ENCODE data around the gene PRPF39. TPM values are rescaled to one million over a fixed set of nuclear protein-coding genes. Genes with fewer than 3 reads are reported as not detected.

PRPF39 gene
- total RNA-seq, 4 donors from 2014 or later, result 11.7 to 33.6 (median 16.8) TPM

DNA sequence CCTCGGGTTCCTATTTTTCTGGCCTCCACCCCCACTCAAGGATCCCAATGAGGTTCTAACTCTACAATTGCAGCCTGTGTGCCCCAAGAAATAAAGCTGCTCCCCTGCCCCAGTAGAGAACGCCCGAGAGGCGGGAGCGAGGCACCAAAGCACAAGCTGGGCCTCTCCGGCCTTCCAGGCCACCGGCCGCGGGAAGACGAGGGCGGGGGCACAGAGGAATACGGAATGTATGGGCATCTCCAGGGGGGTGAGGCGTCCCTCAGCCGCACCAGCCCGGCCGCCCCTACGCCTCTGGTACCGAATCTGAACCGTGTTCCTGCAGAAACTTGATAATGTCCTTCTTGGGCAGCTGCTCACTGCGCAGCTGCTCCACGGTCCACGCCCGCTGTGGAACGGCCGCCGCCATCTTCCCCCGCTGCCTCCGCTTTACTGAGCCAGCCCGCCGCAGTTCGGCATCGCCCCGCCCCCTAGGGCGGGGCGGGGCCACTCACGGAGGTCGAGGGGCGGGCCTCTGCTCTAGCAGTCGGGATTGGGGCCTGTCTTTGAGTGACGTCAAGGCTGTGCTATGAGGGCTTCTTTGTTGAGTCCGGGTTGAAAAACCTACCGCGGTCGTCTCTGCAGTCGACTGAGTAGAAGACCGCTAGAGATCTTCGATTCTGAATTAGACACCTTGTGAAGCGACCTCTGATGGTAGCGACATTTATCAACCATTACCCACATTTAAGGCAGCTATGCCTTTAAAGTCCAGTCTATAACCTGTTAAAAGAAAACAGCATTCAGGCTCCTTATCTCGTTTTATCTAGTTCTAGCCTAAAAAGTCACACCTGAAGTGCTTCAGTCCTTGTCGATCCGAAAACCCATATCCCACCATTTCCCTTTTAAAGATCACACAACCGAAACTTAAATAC, 50.4 kb downstream of the PRPF39 start, which contains the start of gene FKBP3:
FKBP3 (minus strand) TSS at position 431 of the 908 bp plus-strand sequence; CDS start at position 406, 25 bp downstream.
- intact Hi-C loops (cut with DNase I), result loop anchor here (2.0 to 5.0 kb wide), 3 partner anchors 52 to 172 kb away; partner anchors contain the start of genes MIS18BP1, PRPF39 and TOGARAM1
- Histone ChIP-seq H3K9me3 (no peaks in the 10 kb centered on the region), H3K4me1 (peaks cover 18 to 48% (median 42%) of the 10 kb centered on the region in 4 donors), H3K36me3 (peaks cover 0 to 4% (median 0%) of the 10 kb centered on the region in 4 donors), H3K4me3 (peak within 1 kb of the TSS; percentile 70 to 86 (median 74)), H3K27ac (replicated peaks in 1 of 4) (peak within 1 kb of the TSS; percentile 83 to 90 (median 86)), H3K27me3 (no peaks in the 10 kb centered on the region)
- TF ChIP-seq, protein P1, sequence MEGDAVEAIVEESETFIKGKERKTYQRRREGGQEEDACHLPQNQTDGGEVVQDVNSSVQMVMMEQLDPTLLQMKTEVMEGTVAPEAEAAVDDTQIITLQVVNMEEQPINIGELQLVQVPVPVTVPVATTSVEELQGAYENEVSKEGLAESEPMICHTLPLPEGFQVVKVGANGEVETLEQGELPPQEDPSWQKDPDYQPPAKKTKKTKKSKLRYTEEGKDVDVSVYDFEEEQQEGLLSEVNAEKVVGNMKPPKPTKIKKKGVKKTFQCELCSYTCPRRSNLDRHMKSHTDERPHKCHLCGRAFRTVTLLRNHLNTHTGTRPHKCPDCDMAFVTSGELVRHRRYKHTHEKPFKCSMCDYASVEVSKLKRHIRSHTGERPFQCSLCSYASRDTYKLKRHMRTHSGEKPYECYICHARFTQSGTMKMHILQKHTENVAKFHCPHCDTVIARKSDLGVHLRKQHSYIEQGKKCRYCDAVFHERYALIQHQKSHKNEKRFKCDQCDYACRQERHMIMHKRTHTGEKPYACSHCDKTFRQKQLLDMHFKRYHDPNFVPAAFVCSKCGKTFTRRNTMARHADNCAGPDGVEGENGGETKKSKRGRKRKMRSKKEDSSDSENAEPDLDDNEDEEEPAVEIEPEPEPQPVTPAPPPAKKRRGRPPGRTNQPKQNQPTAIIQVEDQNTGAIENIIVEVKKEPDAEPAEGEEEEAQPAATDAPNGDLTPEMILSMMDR (IDR thresholded peaks at IDR 0.05), result peak in 1 of 3 experiments; percentile 10
- TF ChIP-seq POLR2AphosphoS5 (IDR thresholded peaks at IDR 0.05), result peak; percentile 82 to 96
- TF ChIP-seq EP300 (IDR thresholded peaks at IDR 0.05), result no peak
- peak; percentile 58 for TF ChIP-seq POLR2A (IDR thresholded peaks at IDR 0.05; ENCODE audit: low read depth)
- DNase-seq (ENCODE audit: extremely low spot score), result peak; percentile 97
- WGBS, result 0% methylated on average over 22 of the region's 53 CpGs

DNA sequence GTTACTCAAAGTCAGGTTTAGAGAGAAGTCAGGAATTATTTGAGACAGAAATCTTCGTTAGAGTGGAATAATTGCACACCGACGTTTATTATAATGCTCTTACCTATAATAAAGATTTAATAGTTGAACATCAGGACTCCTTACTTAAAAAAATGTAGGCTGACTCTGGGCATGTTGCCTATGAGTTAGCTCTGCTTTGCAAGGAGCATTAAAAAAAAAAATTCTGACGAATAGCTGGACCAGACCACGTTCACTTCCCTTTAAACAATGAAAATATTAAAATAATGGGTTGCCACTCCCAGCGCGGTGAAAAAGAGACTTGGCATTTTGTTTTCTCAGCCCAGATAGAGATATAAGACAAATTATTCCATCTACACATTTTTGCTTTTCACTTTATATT, 51.2 kb downstream of the PRPF39 start:
- WGBS, result under 1% methylated on average over 7 of the region's 7 CpGs
- H3K4me3 ChIP-seq, result peak overlapping the region; percentile 70 to 86 (median 74)
- H3K36me3 ChIP-seq, result no peaks in the 10 kb centered on the region
- intact Hi-C loops (cut with DNase I), result loop anchor here (2.0 to 5.0 kb wide), 2 partner anchors 172 to 238 kb away; partner anchors contain the start of gene TOGARAM1
- H3K27me3 ChIP-seq, result no peaks in the 10 kb centered on the region
- no peak for TF ChIP-seq EP300 (IDR thresholded peaks at IDR 0.05)
- no peak for TF ChIP-seq POLR2A (IDR thresholded peaks at IDR 0.05; ENCODE audit: low read depth)
- no peak for TF ChIP-seq POLR2AphosphoS5 (IDR thresholded peaks at IDR 0.05)
- TF ChIP-seq, protein P1 (IDR thresholded peaks at IDR 0.05), result no peak
- H3K4me1 ChIP-seq, result peaks cover 18 to 47% (median 40%) of the 10 kb centered on the region in 4 donors
- peak overlapping the region; percentile 83 to 90 (median 86) for H3K27ac ChIP-seq (replicated peaks in 1 of 4)
- DNase-seq (ENCODE audit: extremely low spot score), result no peak
- H3K9me3 ChIP-seq, result no peaks in the 10 kb centered on the region

DNA sequence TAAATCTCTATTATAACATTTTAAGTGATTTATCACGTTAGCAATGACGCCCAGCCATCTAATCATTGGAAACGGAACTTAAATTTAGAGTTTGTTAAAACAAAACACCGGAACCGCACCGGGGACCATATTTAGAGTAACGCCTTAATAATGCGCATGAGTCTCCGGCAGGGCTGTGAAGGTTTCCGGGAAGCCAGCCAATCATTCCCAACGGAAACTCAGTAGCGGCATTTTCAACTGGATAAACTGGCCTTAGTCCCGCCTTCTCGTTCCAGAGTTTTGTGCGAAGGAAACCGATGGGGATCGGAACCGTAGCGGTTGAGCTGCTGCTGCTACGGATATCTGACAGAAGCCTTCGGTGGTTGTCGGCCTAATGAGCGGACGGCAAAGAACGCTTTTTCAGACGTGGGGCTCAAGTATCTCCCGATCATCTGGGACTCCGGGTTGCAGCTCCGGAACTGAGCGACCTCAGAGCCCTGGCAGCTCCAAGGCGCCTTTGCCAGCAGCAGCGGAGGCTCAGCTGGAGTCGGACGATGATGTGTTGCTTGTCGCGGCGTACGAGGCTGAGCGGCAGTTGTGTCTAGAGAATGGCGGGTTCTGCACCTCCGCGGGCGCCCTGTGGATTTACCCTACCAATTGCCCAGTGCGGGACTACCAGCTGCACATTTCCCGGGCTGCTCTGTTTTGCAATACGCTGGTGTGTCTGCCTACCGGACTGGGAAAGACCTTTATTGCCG, 51.9 kb downstream of the PRPF39 start, which contains the start of gene FANCM:
FANCM (plus strand) TSS at position 272 of the 737 bp plus-strand sequence; CDS start at position 374, 102 bp downstream.
- Histone ChIP-seq H3K36me3 (no peaks in the 10 kb centered on the region), H3K27me3 (no peaks in the 10 kb centered on the region), H3K4me3 (peak within 1 kb of the TSS; percentile 70 to 86 (median 74)), H3K9me3 (no peaks in the 10 kb centered on the region), H3K27ac (replicated peaks in 1 of 4) (peak within 1 kb of the TSS; percentile 83 to 90 (median 86)), H3K4me1 (peaks cover 12 to 42% (median 39%) of the 10 kb centered on the region in 4 donors)
- DNase-seq (ENCODE audit: extremely low spot score), result peak; percentile 97
- intact Hi-C loops (cut with DNase I), result loop anchor here (2.0 to 5.0 kb wide), 2 partner anchors 173 to 239 kb away; partner anchors contain the start of gene TOGARAM1
- TF ChIP-seq POLR2A (IDR thresholded peaks at IDR 0.05; ENCODE audit: low read depth) (no peak), EP300 (IDR thresholded peaks at IDR 0.05) (no peak), POLR2AphosphoS5 (IDR thresholded peaks at IDR 0.05) (peak; percentile 65 to 89)
- TF ChIP-seq, protein P1 (IDR thresholded peaks at IDR 0.05), result no peak
- WGBS, result under 1% methylated on average over 18 of the region's 48 CpGs

DNA sequence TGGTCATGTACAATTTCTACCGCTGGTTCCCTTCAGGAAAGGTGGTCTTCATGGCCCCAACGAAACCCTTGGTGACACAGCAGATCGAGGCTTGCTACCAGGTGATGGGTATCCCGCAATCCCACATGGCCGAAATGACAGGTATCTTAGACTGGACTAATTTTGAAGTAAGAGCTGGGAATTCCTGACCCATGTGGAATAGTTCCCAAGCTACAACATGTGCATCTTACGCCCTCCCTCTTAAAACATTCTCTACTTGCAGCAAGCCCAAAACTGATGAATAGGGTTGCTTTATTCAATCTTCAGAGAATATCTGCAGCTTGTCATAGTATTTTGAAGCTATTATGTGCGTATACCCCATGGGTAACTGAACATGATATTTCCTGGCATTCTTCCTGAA, 52.5 kb downstream of the PRPF39 start:
- peaks cover 12 to 42% (median 38%) of the 10 kb centered on the region in 4 donors for H3K4me1 ChIP-seq
- no peaks in the 10 kb centered on the region for H3K36me3 ChIP-seq
- TF ChIP-seq EP300 (IDR thresholded peaks at IDR 0.05) (no peak), POLR2AphosphoS5 (IDR thresholded peaks at IDR 0.05) (no peak), POLR2A (IDR thresholded peaks at IDR 0.05; ENCODE audit: low read depth) (no peak)
- TF ChIP-seq, protein P1 (IDR thresholded peaks at IDR 0.05), result no peak
- H3K27ac ChIP-seq (replicated peaks in 1 of 4), result peak overlapping the region; percentile 83 to 90 (median 86)
- H3K4me3 ChIP-seq, result peak overlapping the region; percentile 70 to 86 (median 74)
- WGBS, result 9% methylated on average over 6 of the region's 7 CpGs
- no peaks in the 10 kb centered on the region for H3K27me3 ChIP-seq
- H3K9me3 ChIP-seq, result no peaks in the 10 kb centered on the region
- intact Hi-C loops (cut with DNase I), result loop anchor here (5.0 kb wide), 1 partner anchor 239 kb away; a partner anchor contains a TSS
- DNase-seq (ENCODE audit: extremely low spot score), result no peak

Measured in esophagus muscularis mucosa (tissue), 4 donors.